GM23338 (cell line): Measurements from ENCODE around the gene BSX. TPM values are rescaled to one million over a fixed set of nuclear protein-coding genes. Genes with fewer than 3 reads are reported as not detected.

ENCODE experiments used
- ATAC-seq: fragments of 200-7000 bp; cut with Tn5 transposase; 3 replicates; pipeline ENCODE4 v1.9.1; 2020
- DNase-seq: peaks from one replicate; pipeline ENCODE4 v3.0.0-alpha.2; 2015; ENCODE audit warnings: low spot score
- H2AFZ ChIP-seq: fragments of 200-600 bp; sonication (generic); 2 replicates; pipeline ENCODE4 v1.8.0; 2016; ENCODE audit warnings: antibody characterized with exemption, mild to moderate bottlenecking, moderate library complexity
- H3F3A ChIP-seq: fragments of 200-600 bp; sonication (generic); replicated peaks from 2 replicates; pipeline ENCODE4 v1.8.0; 2017; ENCODE audit warnings: antibody characterized with exemption, mixed run types, low read depth
- H3K27ac ChIP-seq: fragments of 200-600 bp; sonication (generic); 2 replicates; pipeline ENCODE4 v1.6.1; 2016; ENCODE audit warnings: low read depth
- H3K27me3 ChIP-seq: fragments of 200-600 bp; sonication (generic); 2 replicates; pipeline ENCODE4 v1.8.0; 2016; ENCODE audit warnings: mild to moderate bottlenecking, mixed run types, moderate library complexity; ENCODE audit not compliant: insufficient read depth
- H3K36me3 ChIP-seq: fragments of 200-600 bp; sonication (generic); 2 replicates; pipeline ENCODE4 v1.8.0; 2016; ENCODE audit warnings: mild to moderate bottlenecking; ENCODE audit not compliant: insufficient read depth
- H3K4me1 ChIP-seq: fragments of 200-600 bp; sonication (generic); 2 replicates; pipeline ENCODE4 v1.8.0; 2016; ENCODE audit warnings: mild to moderate bottlenecking, moderate library complexity; ENCODE audit not compliant: insufficient read depth
- H3K4me2 ChIP-seq: fragments of 200-600 bp; sonication (generic); 2 replicates; pipeline ENCODE4 v1.7.1; 2017; ENCODE audit warnings: mixed run types
- H3K4me3 ChIP-seq: fragments of 200-600 bp; sonication (generic); 2 replicates; pipeline ENCODE4 v1.6.1; 2016; ENCODE audit warnings: mixed run types
- H3K79me2 ChIP-seq: fragments of 200-600 bp; sonication (generic); replicated peaks from 2 replicates; pipeline ENCODE4 v1.8.0; 2017; ENCODE audit warnings: mild to moderate bottlenecking; ENCODE audit not compliant: insufficient read depth
- H3K9me2 ChIP-seq: fragments of 200-600 bp; sonication (generic); 2 replicates; pipeline ENCODE4 v1.8.0; 2017; ENCODE audit not compliant: insufficient read depth
- H4K20me1 ChIP-seq: fragments of 200-600 bp; sonication (generic); replicated peaks from 2 replicates; pipeline ENCODE4 v1.8.0; 2017; ENCODE audit warnings: mild to moderate bottlenecking; ENCODE audit not compliant: insufficient read depth
- H3K27ac Mint-ChIP-seq: 2 replicates; pipeline ENCODE4 v1.8.0; 2020; ENCODE audit warnings: inconsistent platforms, mild to moderate bottlenecking, moderate library complexity, mixed read lengths
- H3K27me3 Mint-ChIP-seq: 3 replicates; pipeline ENCODE4 v1.8.0; 2022; ENCODE audit warnings: low read depth, mild to moderate bottlenecking, moderate library complexity, mixed read lengths, inconsistent platforms; ENCODE audit not compliant: insufficient read depth, poor library complexity
- H3K36me3 Mint-ChIP-seq: 3 replicates; pipeline ENCODE4 v1.8.0; 2021; ENCODE audit warnings: low read depth, mild to moderate bottlenecking, inconsistent platforms, moderate library complexity, mixed read lengths
- H3K4me1 Mint-ChIP-seq: 3 replicates; pipeline ENCODE4 v1.8.0; 2020; ENCODE audit warnings: mild to moderate bottlenecking, inconsistent platforms, mixed read lengths
- H3K4me3 Mint-ChIP-seq: 3 replicates; pipeline ENCODE4 v1.8.0; 2021; ENCODE audit warnings: moderate library complexity, mild to moderate bottlenecking, inconsistent platforms, mixed read lengths
- H3K9me3 Mint-ChIP-seq: 3 replicates; pipeline ENCODE4 v1.8.0; 2020; ENCODE audit warnings: moderate library complexity, mild to moderate bottlenecking, inconsistent platforms, mixed read lengths
- CREB1 ChIP-seq: fragments of 250-450 bp; sonication (Bioruptor Pico); IDR thresholded peaks from 2 replicates; pipeline ENCODE4 v1.5.0; 2020; ENCODE audit warnings: low read depth, mild to moderate bottlenecking, moderate library complexity
- CTCF ChIP-seq, 2 experiments: fragments of 200-600 bp in 1 of 2; sonication (generic) in 1 of 2; conservative IDR thresholded peaks; 2 replicates each; pipeline versions ENCODE4 v1.5.1 to v1.6.1; 2016 to 2017; ENCODE audit warnings: antibody characterized with exemption in 2 of 2, low read depth in 2 of 2, mild to moderate bottlenecking in 2 of 2, moderate library complexity in 1 of 2
- ETS1 ChIP-seq: IDR thresholded peaks from 2 replicates; pipeline ENCODE4 v1.6.1; 2016; ENCODE audit warnings: antibody characterized with exemption
- EZH2 ChIP-seq: fragments of 200-600 bp; sonication (generic); IDR thresholded peaks from one replicate; pipeline ENCODE4 v1.8.0; 2017; ENCODE audit warnings: antibody characterized with exemption, mild to moderate bottlenecking, low read depth; ENCODE audit not compliant: unreplicated experiment
- EZH2phosphoT487 ChIP-seq: fragments of 200-600 bp; sonication (generic); IDR thresholded peaks from one replicate; pipeline ENCODE4 v1.8.1; 2018; ENCODE audit warnings: antibody characterized with exemption; ENCODE audit not compliant: unreplicated experiment
- POLR2AphosphoS5 ChIP-seq: IDR thresholded peaks from 2 replicates; pipeline ENCODE4 v1.6.1; 2016; ENCODE audit warnings: antibody characterized with exemption, low read depth
- REST ChIP-seq: IDR thresholded peaks from one replicate; pipeline ENCODE4 v1.6.1; 2018; ENCODE audit warnings: antibody characterized with exemption; ENCODE audit not compliant: unreplicated experiment
- ZNF114 ChIP-seq: fragments of 250-450 bp; sonication (Bioruptor Pico); IDR thresholded peaks from 2 replicates; pipeline ENCODE4 v1.5.0; 2020; ENCODE audit warnings: mild to moderate bottlenecking, moderate library complexity
- ZNF331 ChIP-seq: fragments of 250-450 bp; sonication (Bioruptor Pico); IDR thresholded peaks from 2 replicates; pipeline ENCODE4 v1.5.0; 2020; ENCODE audit warnings: low read depth, mild to moderate bottlenecking, moderate library complexity
- long read RNA-seq: library from polyadenylated mRNA; unstranded; transcript quantifications from one replicate; pipeline ENCODE4 v2.0.0, GENCODE V29; 2020; ENCODE audit not compliant: unreplicated experiment
- polyA plus RNA-seq: library from polyadenylated mRNA; unstranded; fragments of >200 nt; fragmentation: Nextera tagmentation; extraction: Ambion mirVana; gene quantifications from 2 replicates; pipeline ENCODE4 v1.2.1, GENCODE V29; 2016
- total RNA-seq: library from RNA; depleted of rRNA; stranded (reverse); fragments of >200 nt; shearing (Covaris generic); gene quantifications from 2 replicates; pipeline ENCODE4 v1.2.3, GENCODE V29; 2014; rRNA removed

Gene BSX
- total RNA-seq: not detected in 2 replicates
- polyA plus RNA-seq: not detected in 2 replicates
- long read RNA-seq: 0 reads

GRCh38 chr11:122981388-122982264 lies at the start of gene BSX:
BSX (minus strand) TSS chr11:122981834; CDS start chr11:122981671, 163 bp downstream.
- Mint-ChIP-seq H3K36me3 (peaks cover 3% of the 10 kb centered on the region; the same call in 1 of the 3 replicates), H3K4me1 (peaks cover 46% of the 10 kb centered on the region), H3K4me3 (peak within 1 kb of the TSS; percentile 49), H3K9me3 (peaks cover 14% of the 10 kb centered on the region), H3K27me3 (peaks cover 97% of the 10 kb centered on the region), H3K27ac (no peak within 1 kb of the TSS)
- Histone ChIP-seq H4K20me1 (peaks cover 7% of the 10 kb centered on the region), H2AFZ (no peak within 1 kb of the TSS), H3K9me2 (no peaks in the 10 kb centered on the region), H3K4me1 (peaks cover 30% of the 10 kb centered on the region; the same call in 1 of the 2 replicates), H3F3A (peaks cover 13% of the 10 kb centered on the region), H3K4me2 (peak within 1 kb of the TSS; percentile 69), H3K27ac (no peak within 1 kb of the TSS), H3K79me2 (no peaks in the 10 kb centered on the region), H3K4me3 (peak within 1 kb of the TSS; percentile 42; the same call in 1 of the 2 replicates), H3K27me3 (peaks cover 100% of the 10 kb centered on the region), H3K36me3 (no peaks in the 10 kb centered on the region)
- no peak for TF ChIP-seq ZNF331 (CRISPR knock-in tag)
- peak; percentile 38 for TF ChIP-seq EZH2phosphoT487
- TF ChIP-seq REST: peak; percentile 97
- TF ChIP-seq EZH2: peak; percentile 58
- no peak for TF ChIP-seq POLR2AphosphoS5
- no peak for TF ChIP-seq CREB1
- ATAC-seq (peak; percentile 68), DNase-seq (peak; percentile 95)

GRCh38 chr11:123030517-123030916 lies 48.9 kb upstream of the BSX start:
- H3K4me1 ChIP-seq: peaks cover 13% of the 10 kb centered on the region
- no peak overlapping the region for H3K4me2 ChIP-seq
- H4K20me1 ChIP-seq: no peaks in the 10 kb centered on the region
- Mint-ChIP-seq H3K27me3 (peaks cover 7% of the 10 kb centered on the region), H3K4me1 (peaks cover 11% of the 10 kb centered on the region), H3K4me3 (no peak overlapping the region), H3K36me3 (no peaks in the 10 kb centered on the region), H3K9me3 (no peaks in the 10 kb centered on the region), H3K27ac (no peak overlapping the region)
- H3F3A ChIP-seq: no peaks in the 10 kb centered on the region
- H3K27me3 ChIP-seq: no peaks in the 10 kb centered on the region
- no peak overlapping the region for H3K27ac ChIP-seq
- H3K36me3 ChIP-seq: no peaks in the 10 kb centered on the region
- no peaks in the 10 kb centered on the region for H3K9me2 ChIP-seq
- DNase-seq: no peak
- H2AFZ ChIP-seq: peak overlapping the region; percentile 75; the same call in 1 of the 2 replicates
- no peaks in the 10 kb centered on the region for H3K79me2 ChIP-seq
- H3K4me3 ChIP-seq: no peak overlapping the region
- ATAC-seq: peak; percentile 62
- no peak for TF ChIP-seq ZNF114 (CRISPR knock-in tag)
- TF ChIP-seq CTCF (conservative IDR thresholded peaks at IDR 0.05; ENCODE audit: low read depth in 2 of 2): no peak
- TF ChIP-seq ETS1: no peak
- no peak for TF ChIP-seq ZNF331 (CRISPR knock-in tag)
- no peak for TF ChIP-seq EZH2phosphoT487
